ENCODE results near the gene TRIM17.

- no peak for TF ChIP-seq CTCF (IDR thresholded peaks at IDR 0.05 in 8 of 11, conservative IDR thresholded peaks at IDR 0.05 in 3 of 11)
- TF ChIP-seq POLR2AphosphoS5 (IDR thresholded peaks at IDR 0.05) = peak in 1 of 3 donors; percentile 24
Observed at GRCh38 chr1:228396770-228397662, 19.6 kb downstream of the TRIM17 start.
